Fibroblast of lung (primary cell): Measurements from ENCODE around the gene NEK6.

Experiments
- EZH2 ChIP-seq: IDR thresholded peaks from 2 replicates; pipeline ENCODE4 v1.5.1; 2012; ENCODE audit warnings: low read length, control low read depth, mild to moderate bottlenecking; ENCODE audit errors: missing control alignments
- TF ChIP-seq, protein P1 (sequence below), 2 donors: IDR thresholded peaks in 1 of 2; conservative IDR thresholded peaks in 1 of 2; 1 replicate in 1 of 2; 2 replicates in 1 of 2; pipeline ENCODE4 v1.5.1; 2011 to 2012; ENCODE audit warnings: low read length in 2 of 2, control low read depth in 1 of 2, inconsistent platforms in 1 of 2, low read depth in 1 of 2, mild to moderate bottlenecking in 1 of 2

- TF ChIP-seq, protein P1, sequence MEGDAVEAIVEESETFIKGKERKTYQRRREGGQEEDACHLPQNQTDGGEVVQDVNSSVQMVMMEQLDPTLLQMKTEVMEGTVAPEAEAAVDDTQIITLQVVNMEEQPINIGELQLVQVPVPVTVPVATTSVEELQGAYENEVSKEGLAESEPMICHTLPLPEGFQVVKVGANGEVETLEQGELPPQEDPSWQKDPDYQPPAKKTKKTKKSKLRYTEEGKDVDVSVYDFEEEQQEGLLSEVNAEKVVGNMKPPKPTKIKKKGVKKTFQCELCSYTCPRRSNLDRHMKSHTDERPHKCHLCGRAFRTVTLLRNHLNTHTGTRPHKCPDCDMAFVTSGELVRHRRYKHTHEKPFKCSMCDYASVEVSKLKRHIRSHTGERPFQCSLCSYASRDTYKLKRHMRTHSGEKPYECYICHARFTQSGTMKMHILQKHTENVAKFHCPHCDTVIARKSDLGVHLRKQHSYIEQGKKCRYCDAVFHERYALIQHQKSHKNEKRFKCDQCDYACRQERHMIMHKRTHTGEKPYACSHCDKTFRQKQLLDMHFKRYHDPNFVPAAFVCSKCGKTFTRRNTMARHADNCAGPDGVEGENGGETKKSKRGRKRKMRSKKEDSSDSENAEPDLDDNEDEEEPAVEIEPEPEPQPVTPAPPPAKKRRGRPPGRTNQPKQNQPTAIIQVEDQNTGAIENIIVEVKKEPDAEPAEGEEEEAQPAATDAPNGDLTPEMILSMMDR (conservative IDR thresholded peaks at IDR 0.05 in 1 of 2, IDR thresholded peaks at IDR 0.05 in 1 of 2; ENCODE audit: low read depth in 1 of 2, low read length in 2 of 2), result no peak
- TF ChIP-seq EZH2, result no peak
Measured at GRCh38 chr9:124265551-124265950, 7.8 kb downstream of the NEK6 start.
